H1 (cell line): Measurements from ENCODE around the gene NAT9. TPM values are rescaled to one million over a fixed set of nuclear protein-coding genes. Genes with fewer than 3 reads are reported as not detected.

ENCODE experiments used
- CTCF ChIA-PET: fragments of 300-600 bp; sonication (Branson Sonifier 250); formaldehyde crosslinking; loops from one replicate; lab custom pipeline; 2021; ENCODE audit not compliant: partially characterized antibody; lab: Charles Lee
- POLR2A ChIA-PET: fragments of 300-600 bp; sonication (Branson Sonifier 250); formaldehyde crosslinking; loops from one replicate; lab custom pipeline; 2021; ENCODE audit warnings: inconsistent platforms; ENCODE audit not compliant: partially characterized antibody; lab: Charles Lee
- DNase-seq, 2 experiments: peaks; one replicate each; pipeline versions ENCODE4 v3.0.0 to v3.0.0-alpha.2; 2010 to 2022; ENCODE audit warnings: low spot score in 2 of 2, low read depth in 1 of 2, mixed read lengths in 1 of 2
- FAIRE-seq: peaks from 2 replicates; lab custom pipeline; 2011; peaks lifted over from hg19 to GRCh38; lab: Jason Lieb, UNC
- H2AFZ ChIP-seq: 2 replicates; pipeline ENCODE4 v1.8.1; 2012; ENCODE audit warnings: low read length, inconsistent platforms
- H2AK5ac ChIP-seq: 2 replicates; pipeline ENCODE4 v1.6.1; 2013; ENCODE audit warnings: low read depth, low read length
- H2BK120ac ChIP-seq: replicated peaks from 2 replicates; pipeline ENCODE3; 2013; ENCODE audit warnings: low read depth, low read length, inconsistent platforms
- H2BK12ac ChIP-seq: 2 replicates; pipeline ENCODE4 v1.6.1; 2013; ENCODE audit warnings: low read depth, low read length
- H2BK15ac ChIP-seq: 2 replicates; pipeline ENCODE4 v1.6.1; 2013; ENCODE audit warnings: low read length
- H2BK20ac ChIP-seq: 2 replicates; pipeline ENCODE4 v1.6.1; 2013; ENCODE audit warnings: low read length
- H2BK5ac ChIP-seq: 2 replicates; pipeline ENCODE4 v1.6.1; 2013; ENCODE audit warnings: low read depth, low read length
- H3K14ac ChIP-seq: 2 replicates; pipeline ENCODE4 v1.6.1; 2013; ENCODE audit warnings: inconsistent platforms; ENCODE audit not compliant: insufficient read length
- H3K18ac ChIP-seq: 2 replicates; pipeline ENCODE4 v1.6.1; 2013; ENCODE audit warnings: low read length; ENCODE audit errors: extremely low read depth
- H3K23ac ChIP-seq: 2 replicates; pipeline ENCODE4 v1.6.1; 2013; ENCODE audit warnings: inconsistent platforms; ENCODE audit not compliant: insufficient read length
- H3K23me2 ChIP-seq: 2 replicates; pipeline ENCODE4 v1.6.1; 2013; ENCODE audit warnings: low read depth, low read length
- H3K27ac ChIP-seq: 2 replicates; pipeline ENCODE4 v1.6.1; 2011; ENCODE audit warnings: low read depth, low read length, inconsistent platforms
- H3K27me3 ChIP-seq, 4 experiments: replicated peaks in 1 of 4; 1 replicate in 1 of 4; 2 replicates in 3 of 4; pipeline versions ENCODE4 v1.6.1 to v1.8.1; 2011 to 2013; ENCODE audit warnings: low read length in 3 of 4, mild to moderate bottlenecking in 3 of 4, inconsistent platforms in 2 of 4, mixed read lengths in 2 of 4, moderate library complexity in 1 of 4; ENCODE audit not compliant: control insufficient read depth in 3 of 4, insufficient read depth in 3 of 4; ENCODE audit errors: extremely low read depth in 1 of 4
- H3K36me3 ChIP-seq, 4 experiments: 2 replicates each; pipeline versions ENCODE4 v1.6.1 to v1.8.1; 2011 to 2013; ENCODE audit warnings: mild to moderate bottlenecking in 4 of 4, low read length in 3 of 4, moderate library complexity in 2 of 4, control low read depth in 1 of 4, inconsistent platforms in 1 of 4; ENCODE audit not compliant: insufficient read depth in 4 of 4, control insufficient read depth in 2 of 4
- H3K4ac ChIP-seq: replicated peaks from 2 replicates; pipeline ENCODE3; 2013; ENCODE audit warnings: low read length, low read depth, mixed read lengths, inconsistent platforms; ENCODE audit not compliant: insufficient read length
- H3K4me1 ChIP-seq, 4 experiments: replicated peaks in 1 of 4; 1 replicate in 1 of 4; 2 replicates in 3 of 4; pipeline versions ENCODE4 v1.6.1 to v1.8.1; 2011 to 2013; ENCODE audit warnings: low read length in 3 of 4, inconsistent platforms in 2 of 4, mixed read lengths in 1 of 4; ENCODE audit not compliant: insufficient read depth in 4 of 4, control insufficient read depth in 3 of 4
- H3K4me2 ChIP-seq, 2 experiments: 2 replicates each; pipeline versions ENCODE4 v1.6.1 to v1.8.1; 2011 to 2013; ENCODE audit warnings: low read depth in 2 of 2, low read length in 2 of 2, control low read depth in 1 of 2, inconsistent platforms in 1 of 2, mild to moderate bottlenecking in 1 of 2; ENCODE audit not compliant: insufficient read depth in 1 of 2
- H3K4me3 ChIP-seq, 4 experiments: fragments of 200-600, 300-600 bp in 1 of 4; sonication (generic), shearing (Covaris generic), sonication (Bioruptor Twin) in 1 of 4; 2 replicates each; pipeline versions ENCODE4 v1.5.1 to v1.8.1; 2011 to 2016; ENCODE audit warnings: low read length in 4 of 4, low read depth in 3 of 4, control low read depth in 2 of 4, inconsistent platforms in 2 of 4, mild to moderate bottlenecking in 2 of 4, mixed read lengths in 1 of 4, moderate library complexity in 1 of 4; ENCODE audit not compliant: insufficient read depth in 2 of 4; ENCODE audit errors: extremely low read depth in 1 of 4
- H3K56ac ChIP-seq: replicated peaks from 2 replicates; pipeline ENCODE3; 2013; ENCODE audit warnings: low read depth, mild to moderate bottlenecking, mixed read lengths, low read length, inconsistent platforms; ENCODE audit not compliant: insufficient read length
- H3K79me1 ChIP-seq: 2 replicates; pipeline ENCODE4 v1.6.1; 2013; ENCODE audit warnings: low read depth, low read length, control low read depth
- H3K79me2 ChIP-seq, 2 experiments: 2 replicates each; pipeline versions ENCODE4 v1.6.1 to v1.8.1; 2012 to 2013; ENCODE audit warnings: low read length in 2 of 2, mild to moderate bottlenecking in 2 of 2, inconsistent platforms in 1 of 2; ENCODE audit not compliant: insufficient read depth in 2 of 2, control insufficient read depth in 1 of 2
- H3K9ac ChIP-seq, 4 experiments: replicated peaks in 1 of 4; 1 replicate in 1 of 4; 2 replicates in 3 of 4; pipeline versions ENCODE4 v1.6.1 to v1.8.1; 2011 to 2013; ENCODE audit warnings: low read depth in 3 of 4, low read length in 3 of 4, control low read depth in 2 of 4, mild to moderate bottlenecking in 2 of 4, moderate library complexity in 2 of 4, inconsistent platforms in 1 of 4; ENCODE audit errors: extremely low read depth in 1 of 4
- H3K9me3 ChIP-seq, 2 experiments: 2 replicates each; pipeline versions ENCODE4 v1.6.1 to v1.8.1; 2012 to 2013; ENCODE audit warnings: mild to moderate bottlenecking in 2 of 2, moderate library complexity in 2 of 2, control low read depth in 1 of 2, inconsistent platforms in 1 of 2, low read depth in 1 of 2, low read length in 1 of 2, mixed read lengths in 1 of 2; ENCODE audit not compliant: insufficient read depth in 2 of 2
- H4K20me1 ChIP-seq, 2 experiments: replicated peaks in 1 of 2; 2 replicates each; pipeline versions ENCODE3 to v1.8.1; 2011 to 2013; ENCODE audit warnings: inconsistent platforms in 2 of 2, low read length in 2 of 2, mild to moderate bottlenecking in 1 of 2; ENCODE audit not compliant: insufficient read depth in 2 of 2, control insufficient read depth in 1 of 2
- H4K5ac ChIP-seq: 2 replicates; pipeline ENCODE4 v1.6.1; 2013; ENCODE audit warnings: low read length, low read depth, mixed read lengths, inconsistent platforms; ENCODE audit not compliant: insufficient read length
- H4K8ac ChIP-seq: 2 replicates; pipeline ENCODE4 v1.8.0; 2013; ENCODE audit warnings: mild to moderate bottlenecking, moderate library complexity, low read length, inconsistent platforms; ENCODE audit not compliant: insufficient read depth; ENCODE audit errors: extremely low read depth
- H4K91ac ChIP-seq: replicated peaks from 2 replicates; pipeline ENCODE3; 2013; ENCODE audit warnings: low read length, mixed read lengths, inconsistent platforms; ENCODE audit not compliant: insufficient read length
- BACH1 ChIP-seq: IDR thresholded peaks from 2 replicates; pipeline ENCODE4 v1.6.1; 2012; ENCODE audit warnings: low read length, improper control_type of control experiment
- CHD1 ChIP-seq: IDR thresholded peaks from 2 replicates; pipeline ENCODE4 v1.6.1; 2012; ENCODE audit warnings: low read depth, low read length, improper control_type of control experiment
- EP300 ChIP-seq, 2 experiments: IDR thresholded peaks; 1 replicate in 1 of 2; 2 replicates in 1 of 2; pipeline ENCODE4 v1.6.1; 2011 to 2012; ENCODE audit warnings: low read depth in 2 of 2, low read length in 2 of 2, mild to moderate bottlenecking in 2 of 2, borderline replicate concordance in 1 of 2, inconsistent platforms in 1 of 2, moderate library complexity in 1 of 2
- FOSL1 ChIP-seq: IDR thresholded peaks from 2 replicates; pipeline ENCODE4 v1.6.1; 2011; ENCODE audit warnings: mild to moderate bottlenecking, low read depth, low read length, moderate library complexity; ENCODE audit not compliant: insufficient read depth
- GTF2F1 ChIP-seq: IDR thresholded peaks from 2 replicates; pipeline ENCODE4 v1.6.1; 2012; ENCODE audit warnings: low read depth, low read length, improper control_type of control experiment, borderline replicate concordance
- NRF1 ChIP-seq: IDR thresholded peaks from 2 replicates; pipeline ENCODE4 v1.6.1; 2011; ENCODE audit warnings: mild to moderate bottlenecking, low read depth, low read length, improper control_type of control experiment
- POU5F1 ChIP-seq: IDR thresholded peaks from 2 replicates; pipeline ENCODE4 v1.6.1; 2011; ENCODE audit warnings: low read depth, mild to moderate bottlenecking, low read length, moderate library complexity
- RNF2 ChIP-seq: fragments of 200-900, 300-1000 bp; sonication (generic); IDR thresholded peaks from 2 replicates; pipeline ENCODE4 v1.7.1; 2016; ENCODE audit warnings: borderline replicate concordance, low read depth, mild to moderate bottlenecking, antibody characterized with exemption, low read length; ENCODE audit not compliant: poor library complexity, severe bottlenecking; ENCODE audit errors: missing control alignments
- RXRA ChIP-seq: IDR thresholded peaks from 2 replicates; pipeline ENCODE4 v1.6.1; 2011; ENCODE audit warnings: low read depth, mild to moderate bottlenecking, low read length, moderate library complexity; ENCODE audit not compliant: insufficient read depth
- SAP30 ChIP-seq: fragments of 300-600 bp; sonication (generic); IDR thresholded peaks from 2 replicates; pipeline ENCODE4 v1.7.1; 2012; ENCODE audit warnings: low read length, moderate library complexity, mild to moderate bottlenecking, inconsistent platforms; ENCODE audit not compliant: insufficient read depth, insufficient replicate concordance
- SIN3A ChIP-seq, 2 experiments: IDR thresholded peaks in 1 of 2; conservative IDR thresholded peaks in 1 of 2; 2 replicates each; pipeline ENCODE4 v1.6.1; 2011 to 2012; ENCODE audit warnings: low read length in 2 of 2, improper control_type of control experiment in 1 of 2, low read depth in 1 of 2, mild to moderate bottlenecking in 1 of 2
- TAF7 ChIP-seq: optimal IDR thresholded peaks from 2 replicates; pipeline ENCODE3; 2011; ENCODE audit warnings: low read depth, mild to moderate bottlenecking, inconsistent platforms, low read length, moderate library complexity, borderline replicate concordance
- TEAD4 ChIP-seq: IDR thresholded peaks from 2 replicates; pipeline ENCODE4 v1.6.1; 2012; ENCODE audit warnings: low read depth, low read length, inconsistent platforms, mixed read lengths
- WGBS, 2 experiments: shearing (Covaris generic) in 1 of 2; methylation state at CpG; one replicate each; pipeline versions ENCODE4 v1.1.6 to v1.1.7; 2013 to 2015; ENCODE audit warnings: low lambda C conversion rate in 2 of 2, mixed read lengths in 2 of 2, inconsistent platforms in 1 of 2, low coverage in 1 of 2, missing lambda C conversion rate in 1 of 2; ENCODE audit not compliant: insufficient replicate concordance in 2 of 2, insufficient coverage in 1 of 2, insufficient read length in 1 of 2; ENCODE audit errors: extremely low coverage in 1 of 2, missing lambda C conversion rate in 1 of 2; 5-methylcytosine and 5-hydroxymethylcytosine counted together
- polyA plus RNA-seq, 7 experiments: library from polyadenylated mRNA; depleted of rRNA in 3 of 7; stranded (reverse) in 5 of 7; unstranded in 2 of 7; fragments of >200 nt in 5 of 7; fragments of 200-250 nt in 2 of 7; gene quantifications; 1 replicate in 5 of 7; 2 replicates in 1 of 7; 4 replicates in 1 of 7; pipeline versions ENCODE4 v1.2.1 to v1.2.3, GENCODE V29; 2011 to 2013; ENCODE audit warnings: missing spikeins in 2 of 7, mixed read lengths in 2 of 7
- total RNA-seq: library from RNA; stranded (reverse); fragmentation: NEBNext Ultra II Directional; extraction: Animal tissue kit (Norgen Biotek cat#: 25700); gene quantifications from 2 replicates; pipeline ENCODE4 v1.2.1, GENCODE V29; 2021

Gene NAT9
- total and polyA plus RNA-seq, 2 of the 8 experiments (the other 6 are each of a cell fraction or from before 2014, with no cell fraction given): 32.3 to 42.7 TPM

GRCh38 chr17:74734256-74734655 lies 41.9 kb downstream of the NAT9 start:
- ChIA-PET CTCF (interaction anchor here (4.9 to 5.6 kb wide), 2 partner anchors 11 to 76 kb away, joined by 50 to 81 read pairs; no protein-coding TSS in a partner anchor), POLR2A (interaction anchor here (0.6 to 0.7 kb wide), 2 partner anchors 20 to 1821 kb away, joined by 3 read pairs; no protein-coding TSS in a partner anchor)
- Histone ChIP-seq H2BK5ac (no peak overlapping the region), H2AK5ac (no peak overlapping the region), H3K9ac (no peak overlapping the region), H3K79me1 (no peaks in the 10 kb centered on the region), H2BK120ac (no peak overlapping the region), H2AFZ (no peak overlapping the region), H3K56ac (no peak overlapping the region), H4K20me1 (peaks cover 0 to 7% of the 10 kb centered on the region in 2 experiments), H4K8ac (no peak overlapping the region), H3K18ac (no peak overlapping the region), H3K79me2 (no peaks in the 10 kb centered on the region), H3K36me3 (no peaks in the 10 kb centered on the region), H3K23me2 (peaks cover 20% of the 10 kb centered on the region; the same call in 1 of the 2 replicates), H3K23ac (no peak overlapping the region), H3K4me3 (no peak overlapping the region), H2BK20ac (peak overlapping the region; percentile 21; the same call in 1 of the 2 replicates), H3K4me1 (peaks cover 5 to 18% (median 9%) of the 10 kb centered on the region in 4 experiments), H3K14ac (no peak overlapping the region), H3K9me3 (no peaks in the 10 kb centered on the region), H4K5ac (no peak overlapping the region), H2BK12ac (no peak overlapping the region), H3K4me2 (no peak overlapping the region), H3K27me3 (peaks cover 0 to 8% (median 2%) of the 10 kb centered on the region in 4 experiments; a peak in 4 of 7 replicates), H2BK15ac (no peak overlapping the region), H3K27ac (no peak overlapping the region), H4K91ac (no peak overlapping the region), H3K4ac (no peak overlapping the region)
- FAIRE-seq (no peak), DNase-seq (no peak)
- 89% methylated on average over 3 of the region's 3 CpGs; no CpG with 5 or more reads in 1 of the 2 experiments for WGBS, 2 experiments
- TF ChIP-seq TAF7 (no peak), NRF1 (no peak), RNF2 (no peak), CHD1 (no peak), SAP30 (no peak), EP300 (IDR thresholded peaks at IDR 0.05; ENCODE audit: borderline replicate concordance in 1 of 2, low read depth in 2 of 2, low read length in 2 of 2) (no peak), FOSL1 (no peak), RXRA (no peak), BACH1 (no peak), POU5F1 (no peak), SIN3A (conservative IDR thresholded peaks at IDR 0.05 in 1 of 2, IDR thresholded peaks at IDR 0.05 in 1 of 2; ENCODE audit: low read depth in 1 of 2, low read length in 2 of 2) (no peak), GTF2F1 (no peak), TEAD4 (no peak)
